Thyroid gland (tissue), 4 donors: ENCODE measurements around the gene RPL29. TPM values are rescaled to one million over a fixed set of nuclear protein-coding genes. Genes with fewer than 3 reads are reported as not detected.
A peak's percentile ranks its signal among the peaks of the same experiment; 100 is the strongest.

Experiments
- DNase-seq, 2 donors: peaks; one replicate each; pipeline ENCODE4 v3.0.0-alpha.2; 2019
- H3K27ac ChIP-seq, 3 donors: fragments of 200-600 bp; sonication (generic); 1 replicate in 2 of 3; 2 replicates in 1 of 3; pipeline ENCODE4 v1.5.1; 2016 to 2019; ENCODE audit warnings: mild to moderate bottlenecking in 1 of 3, moderate library complexity in 1 of 3
- H3K27me3 ChIP-seq: fragments of 200-600 bp; sonication (generic); one replicate; pipeline ENCODE4 v1.5.1; 2019
- H3K36me3 ChIP-seq, 2 donors: fragments of 200-600 bp; sonication (generic); one replicate each; pipeline ENCODE4 v1.5.1; 2016 to 2019
- H3K4me1 ChIP-seq, 2 donors: fragments of 200-600 bp; sonication (generic); one replicate each; pipeline ENCODE4 v1.5.1; 2017 to 2019
- H3K4me3 ChIP-seq, 3 donors: fragments of 200-600 bp; sonication (generic); replicated peaks in 1 of 3; 1 replicate in 2 of 3; 2 replicates in 1 of 3; pipeline ENCODE4 v1.5.1; 2016; ENCODE audit warnings: mild to moderate bottlenecking in 1 of 3
- H3K9me3 ChIP-seq: fragments of 200-600 bp; sonication (generic); one replicate; pipeline ENCODE4 v1.5.1; 2017
- CTCF ChIP-seq, 6 experiments: fragments of 200-600 bp in 3 of 6; fragments of 450-650 bp in 3 of 6; sonication (generic) in 3 of 6; IDR thresholded peaks; one replicate each; pipeline ENCODE4 v1.5.1; 2016 to 2019; ENCODE audit warnings: antibody characterized with exemption in 6 of 6, mild to moderate bottlenecking in 2 of 6, inconsistent platforms in 1 of 6, moderate library complexity in 1 of 6
- POLR2A ChIP-seq, 2 donors: fragments of 450-650 bp; IDR thresholded peaks; one replicate each; pipeline ENCODE4 v1.6.1; 2017; ENCODE audit warnings: antibody characterized with exemption in 2 of 2, mild to moderate bottlenecking in 2 of 2, moderate library complexity in 1 of 2
- WGBS, 2 donors: methylation state at CpG; one replicate each; pipeline ENCODE4 v1.1.5; 2017; 5-methylcytosine and 5-hydroxymethylcytosine counted together
- intact Hi-C: fragments of 100-400 bp; cut with DNase I; formaldehyde crosslinking; loops from one replicate; pipeline ENCODE4 v1.15.1; 2023
- total RNA-seq, 4 donors: library from RNA; depleted of rRNA; stranded (reverse); fragments of >200 nt; gene quantifications; one replicate each; pipeline ENCODE4 v1.2.3, GENCODE V29; 2016

The RPL29 gene
- total RNA-seq, 4 donors from 2014 or later, result 826 to 1,348 (median 1,271) TPM

DNA sequence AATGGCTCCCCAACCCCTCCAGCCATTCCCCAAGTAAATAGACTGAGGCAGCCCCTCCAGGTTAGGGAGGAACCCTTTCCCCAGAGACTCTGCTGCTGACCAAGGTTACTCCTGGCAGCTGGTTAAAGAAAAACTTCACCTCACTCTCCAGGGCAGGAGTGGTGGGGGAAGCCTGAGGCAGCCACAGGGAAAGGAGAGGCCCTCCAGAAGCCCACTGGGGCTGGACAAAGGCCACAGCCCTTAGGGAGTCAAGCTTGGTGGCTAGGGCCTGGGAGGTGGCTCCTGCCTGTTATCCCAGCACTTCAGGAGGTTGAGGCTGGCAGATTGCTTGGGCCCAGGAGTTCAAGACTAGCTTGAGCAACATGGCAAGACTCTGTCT lies 11.4 kb downstream of the RPL29 start:
- peak in 1 of 2 donors; percentile 44 for DNase-seq
- intact Hi-C loops, result no loop called here
- H3K4me1 ChIP-seq, result peaks cover 12 to 22% of the 10 kb centered on the region in 2 donors
- H3K27ac ChIP-seq, result peak overlapping the region in 2 of 3 donors; percentile 89 to 94
- peak overlapping the region in 1 of 3 donors; percentile 40 for H3K4me3 ChIP-seq
- H3K36me3 ChIP-seq, result no peaks in the 10 kb centered on the region
- no peaks in the 10 kb centered on the region for H3K9me3 ChIP-seq
- no peak for TF ChIP-seq POLR2A (IDR thresholded peaks at IDR 0.05)
- no peaks in the 10 kb centered on the region for H3K27me3 ChIP-seq

DNA sequence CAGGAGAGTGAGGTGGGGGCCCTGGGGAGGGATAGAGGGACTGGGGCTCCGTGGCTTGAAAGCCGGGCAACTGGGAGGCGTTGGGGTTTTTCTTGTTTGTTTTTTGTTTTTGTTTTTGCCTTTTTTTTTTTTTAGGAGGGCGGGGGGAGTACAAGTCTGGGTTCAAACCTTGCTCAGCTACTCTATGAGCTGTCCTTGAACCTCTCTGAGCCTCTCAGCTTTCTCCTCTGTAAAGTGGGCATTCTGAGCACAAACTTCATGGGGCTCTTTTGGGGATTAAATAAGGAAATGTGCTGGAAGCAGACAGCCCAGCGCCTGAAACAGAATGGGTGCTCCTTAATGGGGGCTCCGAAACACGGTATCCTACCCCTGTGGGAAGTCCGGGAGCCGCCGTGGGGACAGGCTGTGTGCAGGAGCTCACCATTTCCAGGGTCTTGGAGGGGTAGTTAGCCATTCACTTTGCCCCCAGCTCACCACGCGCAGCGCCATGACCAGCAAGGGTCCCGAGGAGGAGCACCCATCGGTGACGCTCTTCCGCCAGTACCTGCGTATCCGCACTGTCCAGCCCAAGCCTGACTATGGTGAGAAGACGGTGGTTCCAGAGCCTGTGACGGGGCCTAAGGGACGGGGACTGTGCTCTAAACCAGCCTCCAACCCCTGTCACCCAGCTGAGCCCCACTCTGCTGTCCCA lies 12.0 kb downstream of the RPL29 start:
- no peaks in the 10 kb centered on the region for H3K9me3 ChIP-seq
- peak overlapping the region; percentile 89 to 94 (median 93) for H3K27ac ChIP-seq
- H3K36me3 ChIP-seq, result no peaks in the 10 kb centered on the region
- WGBS, 2 donors, result 68 to 70% methylated on average over 19 to 22 of the region's 22 CpGs
- H3K27me3 ChIP-seq, result no peaks in the 10 kb centered on the region
- H3K4me1 ChIP-seq, result peaks cover 10 to 20% of the 10 kb centered on the region in 2 donors
- DNase-seq, result no peak
- no peak for TF ChIP-seq CTCF (IDR thresholded peaks at IDR 0.05)
- no peak for TF ChIP-seq POLR2A (IDR thresholded peaks at IDR 0.05)
- H3K4me3 ChIP-seq, result peak overlapping the region in 2 of 3 donors; percentile 34 to 40
- intact Hi-C loops, result no loop called here

- WGBS, 2 donors, result 0% methylated on average over 25 to 49 of the region's 68 CpGs
- Histone ChIP-seq H3K27me3 (no peaks in the 10 kb centered on the region), H3K4me1 (peaks cover 10 to 20% of the 10 kb centered on the region in 2 donors), H3K27ac (peak within 1 kb of the TSS; percentile 89 to 94 (median 93)), H3K9me3 (no peaks in the 10 kb centered on the region), H3K36me3 (no peaks in the 10 kb centered on the region), H3K4me3 (peak within 1 kb of the TSS in 2 of 3 donors; percentile 34 to 40)
- DNase-seq, result peak; percentile 95 to 96
- TF ChIP-seq CTCF (IDR thresholded peaks at IDR 0.05) (peak in 1 of 6 experiments; percentile 2), POLR2A (IDR thresholded peaks at IDR 0.05) (peak in 1 of 2 donors; percentile 81)
- intact Hi-C loops, result no loop called here
Measured at GRCh38 chr3:51982838-51983577, 12.7 kb downstream of the RPL29 start, which contains the start of gene ACY1. Gene ACY1 (plus strand): TSS chr3:51983535. CDS start chr3:51984065, 530 bp downstream.

GRCh38 chr3:51982352-51982837 lies 13.3 kb downstream of the RPL29 start:
- Histone ChIP-seq H3K4me1 (peaks cover 10 to 20% of the 10 kb centered on the region in 2 donors), H3K27me3 (no peaks in the 10 kb centered on the region), H3K9me3 (no peaks in the 10 kb centered on the region), H3K4me3 (peak overlapping the region in 2 of 3 donors; percentile 34 to 40), H3K27ac (peak overlapping the region; percentile 89 to 94 (median 93)), H3K36me3 (no peaks in the 10 kb centered on the region)
- 11% methylated on average over 4 of the region's 4 CpGs for WGBS, 2 donors
- no peak for TF ChIP-seq POLR2A (IDR thresholded peaks at IDR 0.05)
- peak in 4 of 6 experiments; percentile 28 to 56 (median 34) for TF ChIP-seq CTCF (IDR thresholded peaks at IDR 0.05)
- intact Hi-C loops, result no loop called here
- peak; percentile 33 to 43 for DNase-seq

DNA sequence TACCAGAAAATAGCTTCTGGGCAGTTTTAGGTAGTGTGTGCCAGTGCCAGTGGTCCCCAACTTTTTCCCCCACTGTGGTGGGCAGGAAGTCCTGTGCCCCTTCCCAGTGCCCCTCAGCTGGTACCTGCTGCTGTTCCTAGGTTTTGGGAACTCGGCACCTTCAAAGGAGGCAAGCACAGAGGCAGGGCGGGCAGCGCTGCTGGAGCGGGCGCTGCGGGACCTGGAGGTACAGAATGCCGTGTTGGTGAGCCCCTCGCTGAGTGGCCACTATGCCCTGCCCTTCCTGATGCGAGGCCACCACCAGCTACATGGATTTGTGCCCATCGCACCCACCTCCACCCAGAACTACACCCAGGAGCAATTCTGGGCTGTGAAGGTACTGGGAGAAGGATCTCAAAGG lies 15.4 kb downstream of the RPL29 start:
- no peak overlapping the region for H3K27ac ChIP-seq
- H3K27me3 ChIP-seq, result no peaks in the 10 kb centered on the region
- no peaks in the 10 kb centered on the region for H3K36me3 ChIP-seq
- H3K4me1 ChIP-seq, result peaks cover 17 to 29% of the 10 kb centered on the region in 2 donors
- H3K9me3 ChIP-seq, result no peaks in the 10 kb centered on the region
- H3K4me3 ChIP-seq, result no peak overlapping the region
- 95 to 96% methylated on average over 4 to 10 of the region's 10 CpGs for WGBS, 2 donors
- no peak for DNase-seq
- TF ChIP-seq POLR2A (IDR thresholded peaks at IDR 0.05) (no peak), CTCF (IDR thresholded peaks at IDR 0.05) (no peak)
- intact Hi-C loops, result no loop called here
